Adrenal gland (tissue), 5 donors: Measurements from ENCODE around the gene GYS2.

ENCODE experiments used
- POLR2A ChIP-seq, 2 donors: fragments of 450-650 bp; IDR thresholded peaks; one replicate each; pipeline ENCODE4 v1.6.1; 2017; ENCODE audit warnings: antibody characterized with exemption in 2 of 2, mild to moderate bottlenecking in 2 of 2, moderate library complexity in 1 of 2
- TF ChIP-seq, protein P1 (sequence below), 6 experiments: fragments of 450-650 bp in 4 of 6; fragments of 200-600 bp in 2 of 6; sonication (generic) in 1 of 6; IDR thresholded peaks; 1 replicate in 5 of 6; 2 replicates in 1 of 6; pipeline versions ENCODE4 v1.5.1 to v1.8.0; 2016 to 2021; ENCODE audit warnings: antibody characterized with exemption in 6 of 6, mild to moderate bottlenecking in 2 of 6, moderate library complexity in 1 of 6
- donor health status: DM: no; HTN: no; CAD: no.

DNA sequence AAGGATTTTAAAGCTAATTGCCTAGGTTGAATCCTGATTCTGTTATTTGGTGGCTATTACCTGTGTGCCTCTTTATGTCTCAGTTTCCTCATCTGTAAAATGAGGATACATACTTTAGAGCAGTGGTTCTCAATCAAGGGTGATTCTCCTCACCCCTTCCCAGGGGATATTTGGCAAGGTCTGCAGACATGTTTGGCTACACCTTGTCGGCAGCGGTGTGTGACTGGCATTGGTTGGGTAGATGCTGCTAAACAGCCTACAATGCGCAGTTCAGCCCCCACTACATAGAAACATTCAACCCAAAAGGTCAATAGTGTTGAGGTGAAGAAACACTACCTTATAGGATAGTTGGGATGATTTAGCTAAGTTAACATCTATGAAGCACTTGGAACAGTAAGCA is 29.6 kb upstream of the GYS2 start:
- no peak for TF ChIP-seq POLR2A (IDR thresholded peaks at IDR 0.05)
- TF ChIP-seq, protein P1, sequence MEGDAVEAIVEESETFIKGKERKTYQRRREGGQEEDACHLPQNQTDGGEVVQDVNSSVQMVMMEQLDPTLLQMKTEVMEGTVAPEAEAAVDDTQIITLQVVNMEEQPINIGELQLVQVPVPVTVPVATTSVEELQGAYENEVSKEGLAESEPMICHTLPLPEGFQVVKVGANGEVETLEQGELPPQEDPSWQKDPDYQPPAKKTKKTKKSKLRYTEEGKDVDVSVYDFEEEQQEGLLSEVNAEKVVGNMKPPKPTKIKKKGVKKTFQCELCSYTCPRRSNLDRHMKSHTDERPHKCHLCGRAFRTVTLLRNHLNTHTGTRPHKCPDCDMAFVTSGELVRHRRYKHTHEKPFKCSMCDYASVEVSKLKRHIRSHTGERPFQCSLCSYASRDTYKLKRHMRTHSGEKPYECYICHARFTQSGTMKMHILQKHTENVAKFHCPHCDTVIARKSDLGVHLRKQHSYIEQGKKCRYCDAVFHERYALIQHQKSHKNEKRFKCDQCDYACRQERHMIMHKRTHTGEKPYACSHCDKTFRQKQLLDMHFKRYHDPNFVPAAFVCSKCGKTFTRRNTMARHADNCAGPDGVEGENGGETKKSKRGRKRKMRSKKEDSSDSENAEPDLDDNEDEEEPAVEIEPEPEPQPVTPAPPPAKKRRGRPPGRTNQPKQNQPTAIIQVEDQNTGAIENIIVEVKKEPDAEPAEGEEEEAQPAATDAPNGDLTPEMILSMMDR (IDR thresholded peaks at IDR 0.05): no peak
